Omental fat pad (tissue), 4 donors: Measurements from ENCODE around the gene CSF3. TPM values are rescaled to one million over a fixed set of nuclear protein-coding genes. Genes with fewer than 3 reads are reported as not detected.

Source experiments
- ATAC-seq: fragments of 150-250 bp; one replicate; pipeline ENCODE4 v1.9.1; 2016; ENCODE audit warnings: mild to moderate bottlenecking, moderate library complexity; ENCODE audit not compliant: low FRiP score
- DNase-seq: peaks from one replicate; pipeline ENCODE4 v3.0.0-alpha.2; 2019; ENCODE audit warnings: low spot score
- CTCF ChIP-seq, 3 donors: fragments of 450-650 bp; IDR thresholded peaks; one replicate each; pipeline ENCODE4 v1.5.1; 2016 to 2017; ENCODE audit warnings: antibody characterized with exemption in 3 of 3, mild to moderate bottlenecking in 3 of 3, moderate library complexity in 2 of 3
- total RNA-seq, 4 donors: library from RNA; depleted of rRNA; stranded (reverse); fragments of >200 nt; gene quantifications; one replicate each; pipeline ENCODE4 v1.1.0, GENCODE V29; 2016

CSF3 gene
- total RNA-seq, 4 donors from 2014 or later: 51.8 to 75.2 TPM; not detected in 2

GRCh38 chr17:40028595-40028994, 13.4 kb downstream of the CSF3 start:
- ATAC-seq (no peak), DNase-seq (no peak)
- no peak for TF ChIP-seq CTCF (IDR thresholded peaks at IDR 0.05)

- no peak for TF ChIP-seq CTCF (IDR thresholded peaks at IDR 0.05)
- DNase-seq: no peak
- no peak for ATAC-seq
Observed at GRCh38 chr17:40031706-40032105, 16.5 kb downstream of the CSF3 start.

- no peak for DNase-seq
- peak; percentile 20 for ATAC-seq
- no peak for TF ChIP-seq CTCF (IDR thresholded peaks at IDR 0.05)
Observed at GRCh38 chr17:40032322-40033320, 17.4 kb downstream of the CSF3 start.

GRCh38 chr17:40033339-40033738, 18.1 kb downstream of the CSF3 start:
- ATAC-seq: no peak
- TF ChIP-seq CTCF (IDR thresholded peaks at IDR 0.05): no peak
- no peak for DNase-seq

GRCh38 chr17:40034426-40035161, 19.4 kb downstream of the CSF3 start:
- TF ChIP-seq CTCF (IDR thresholded peaks at IDR 0.05): no peak
- DNase-seq (no peak), ATAC-seq (no peak)

GRCh38 chr17:40035162-40035559, 19.9 kb downstream of the CSF3 start:
- no peak for TF ChIP-seq CTCF (IDR thresholded peaks at IDR 0.05)
- ATAC-seq (no peak), DNase-seq (no peak)
